Loucy (cell line): ENCODE results near the gene OR8I2.

Source experiments
- CTCF ChIP-seq: fragments of 200-600 bp; sonication (generic); conservative IDR thresholded peaks from 2 replicates; pipeline ENCODE4 v1.5.1; 2014; ENCODE audit warnings: mild to moderate bottlenecking, antibody characterized with exemption, low read length
- EZH2phosphoT487 ChIP-seq: fragments of 200-600 bp; IDR thresholded peaks from 2 replicates; pipeline ENCODE4 v1.6.1; 2018; ENCODE audit warnings: antibody characterized with exemption, mild to moderate bottlenecking, moderate library complexity, borderline replicate concordance

DNA sequence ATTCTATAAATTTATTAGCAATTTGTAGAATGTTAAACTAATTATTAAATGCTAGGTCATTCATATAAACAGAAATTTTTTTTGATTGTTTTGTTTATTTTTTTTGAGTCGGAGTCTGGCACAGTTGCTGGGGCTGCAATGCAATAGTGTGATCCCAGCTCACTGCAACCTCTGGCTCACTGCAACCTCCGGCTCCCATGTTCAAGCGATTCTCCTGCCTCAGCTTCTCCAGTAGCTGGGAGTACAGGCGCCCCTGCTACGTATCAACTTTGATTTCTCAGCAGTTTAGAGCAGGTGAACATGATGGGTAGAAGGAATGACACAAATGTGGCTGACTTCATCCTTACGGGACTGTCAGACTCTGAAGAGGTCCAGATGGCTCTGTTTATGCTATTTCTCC, 29.0 kb downstream of the OR8I2 start, which contains the start of gene OR8H3:
- no peak for TF ChIP-seq CTCF
- TF ChIP-seq EZH2phosphoT487, result no peak
